SK-N-SH treated with all-trans-retinoic acid at 6 μM for 48 hours (cell line): ENCODE data around the gene UFD1.

ENCODE experiments used
- ATAC-seq: fragments of 200-7000 bp; cut with Tn5 transposase; 3 replicates; pipeline ENCODE4 v1.9.1; 2020; ENCODE audit warnings: mild to moderate bottlenecking, moderate library complexity
- ARNTL ChIP-seq: fragments of 450-650 bp; formaldehyde crosslinking; IDR thresholded peaks from 2 replicates; pipeline ENCODE4 v1.5.0; 2020; ENCODE audit warnings: low read depth, mild to moderate bottlenecking, moderate library complexity, borderline replicate concordance
- BACH2 ChIP-seq: fragments of 250-450 bp; sonication (Bioruptor Pico); IDR thresholded peaks from 2 replicates; pipeline ENCODE4 v1.9.0; 2021; ENCODE audit warnings: mild to moderate bottlenecking, borderline replicate concordance
- CREB5 ChIP-seq: fragments of 250-450 bp; sonication (Bioruptor Pico); IDR thresholded peaks from 2 replicates; pipeline ENCODE4 v1.5.1; 2020; ENCODE audit warnings: low read depth, mild to moderate bottlenecking, moderate library complexity
- ESRRG ChIP-seq: fragments of 250-450 bp; sonication (Bioruptor Pico); IDR thresholded peaks from 2 replicates; pipeline ENCODE4 v1.6.1; 2021; ENCODE audit warnings: mild to moderate bottlenecking
- GLIS3 ChIP-seq: fragments of 250-450 bp; sonication (Bioruptor Pico); IDR thresholded peaks from 2 replicates; pipeline ENCODE4 v1.5.0; 2020; ENCODE audit warnings: mild to moderate bottlenecking, moderate library complexity
- ISL1 ChIP-seq: fragments of 250-450 bp; sonication (Bioruptor Pico); IDR thresholded peaks from 2 replicates; pipeline ENCODE4 v2.1.2; 2022; ENCODE audit warnings: mild to moderate bottlenecking, moderate library complexity
- PATZ1 ChIP-seq: fragments of 250-450 bp; sonication (Bioruptor Pico); IDR thresholded peaks from 2 replicates; pipeline ENCODE4 v1.8.0; 2020; ENCODE audit warnings: mild to moderate bottlenecking, moderate library complexity, borderline replicate concordance
- PPARA ChIP-seq: fragments of 250-450 bp; sonication (Bioruptor Pico); IDR thresholded peaks from 2 replicates; pipeline ENCODE4 v1.5.0; 2020; ENCODE audit warnings: mild to moderate bottlenecking, borderline replicate concordance
- RARB ChIP-seq: fragments of 250-450 bp; sonication (Bioruptor Pico); IDR thresholded peaks from 2 replicates; pipeline ENCODE4 v1.8.0; 2021; ENCODE audit warnings: mild to moderate bottlenecking, moderate library complexity
- SNAI2 ChIP-seq: fragments of 250-450 bp; sonication (Bioruptor Pico); IDR thresholded peaks from 2 replicates; pipeline ENCODE4 v1.5.0; 2020; ENCODE audit warnings: mild to moderate bottlenecking, moderate library complexity
- TCF4 ChIP-seq: fragments of 250-450 bp; sonication (Bioruptor Pico); IDR thresholded peaks from 2 replicates; pipeline ENCODE4 v1.8.0; 2021; ENCODE audit warnings: mild to moderate bottlenecking, moderate library complexity, borderline replicate concordance
- TOX ChIP-seq: fragments of 250-450 bp; sonication (Bioruptor Pico); IDR thresholded peaks from 2 replicates; pipeline ENCODE4 v1.8.0; 2021; ENCODE audit warnings: mild to moderate bottlenecking, moderate library complexity, borderline replicate concordance
- TSHZ2 ChIP-seq: fragments of 250-450 bp; sonication (Bioruptor Pico); IDR thresholded peaks from 2 replicates; pipeline ENCODE4 v1.5.0; 2020; ENCODE audit warnings: mild to moderate bottlenecking, moderate library complexity
- ZC3H10 ChIP-seq: fragments of 250-450 bp; sonication (Bioruptor Pico); IDR thresholded peaks from 2 replicates; pipeline ENCODE4 v1.5.1; 2021; ENCODE audit warnings: mild to moderate bottlenecking, moderate library complexity
- ZFP3 ChIP-seq: fragments of 250-450 bp; sonication (Bioruptor Pico); IDR thresholded peaks from 2 replicates; pipeline ENCODE4 v1.5.0; 2020; ENCODE audit warnings: mild to moderate bottlenecking, moderate library complexity
- ZNF565 ChIP-seq: fragments of 450-650 bp; formaldehyde crosslinking; conservative IDR thresholded peaks from 2 replicates; pipeline ENCODE4 v1.5.0; 2020; ENCODE audit warnings: low read depth, mild to moderate bottlenecking, moderate library complexity
- ZNF70 ChIP-seq: fragments of 450-650 bp; formaldehyde crosslinking; IDR thresholded peaks from 2 replicates; pipeline ENCODE4 v1.5.0; 2020; ENCODE audit warnings: mild to moderate bottlenecking, moderate library complexity
- ZNF8 ChIP-seq: fragments of 450-650 bp; formaldehyde crosslinking; IDR thresholded peaks from 2 replicates; pipeline ENCODE4 v1.5.0; 2020; ENCODE audit warnings: mild to moderate bottlenecking, moderate library complexity
- TF ChIP-seq, protein P1 (sequence below): fragments of 250-450 bp; sonication (Bioruptor Pico); IDR thresholded peaks from 2 replicates; pipeline ENCODE4 v1.8.0; 2021; ENCODE audit warnings: low read depth, mild to moderate bottlenecking, moderate library complexity, borderline replicate concordance
- TF ChIP-seq, protein P2 (sequence below): fragments of 250-450 bp; sonication (Bioruptor Pico); IDR thresholded peaks from 2 replicates; pipeline ENCODE4 v1.5.1; 2021; ENCODE audit warnings: mild to moderate bottlenecking, moderate library complexity

UFD1 gene

DNA sequence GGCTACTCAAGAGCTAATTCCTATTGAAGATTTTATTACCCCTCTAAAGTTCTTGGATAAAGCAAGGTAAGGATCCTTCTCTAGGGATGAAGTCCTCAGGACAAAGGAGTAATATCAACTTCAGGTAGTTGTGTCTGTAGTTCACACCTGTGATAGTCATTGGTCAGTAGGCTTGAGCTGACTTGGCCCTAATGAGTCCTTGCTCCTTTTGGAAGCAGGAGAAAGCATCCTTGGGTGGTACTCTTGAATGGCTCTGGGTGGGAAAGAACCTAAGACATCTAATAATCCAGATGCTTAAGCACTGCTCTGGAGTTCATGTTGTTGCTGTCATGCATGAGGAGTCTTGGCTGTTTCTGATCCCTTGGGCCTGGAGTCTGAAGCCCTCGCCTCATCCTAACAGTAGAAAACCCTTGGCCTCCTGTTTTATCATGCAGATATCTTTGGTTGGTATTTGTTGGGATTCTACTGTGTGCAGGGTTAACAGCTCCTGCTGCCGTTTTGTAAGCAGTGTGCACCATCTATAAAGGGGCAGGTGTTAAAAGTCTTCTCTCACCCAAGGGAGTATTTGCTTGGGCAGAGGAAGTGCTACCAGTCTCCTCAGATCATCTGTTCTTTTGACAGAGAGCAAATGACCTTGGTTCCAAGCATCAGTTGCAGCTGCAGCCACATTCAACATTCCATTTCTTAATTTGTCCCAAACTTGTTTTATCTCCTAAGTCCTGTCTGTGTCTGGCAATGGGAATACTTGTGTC is 44.0 kb downstream of the UFD1 start:
- TF ChIP-seq GLIS3 (CRISPR knock-in tag), result no peak
- TF ChIP-seq SNAI2 (CRISPR knock-in tag), result no peak
- TF ChIP-seq BACH2 (CRISPR knock-in tag), result no peak
- no peak for TF ChIP-seq PATZ1 (CRISPR knock-in tag)
- no peak for TF ChIP-seq ZNF8
- TF ChIP-seq, protein P1, sequence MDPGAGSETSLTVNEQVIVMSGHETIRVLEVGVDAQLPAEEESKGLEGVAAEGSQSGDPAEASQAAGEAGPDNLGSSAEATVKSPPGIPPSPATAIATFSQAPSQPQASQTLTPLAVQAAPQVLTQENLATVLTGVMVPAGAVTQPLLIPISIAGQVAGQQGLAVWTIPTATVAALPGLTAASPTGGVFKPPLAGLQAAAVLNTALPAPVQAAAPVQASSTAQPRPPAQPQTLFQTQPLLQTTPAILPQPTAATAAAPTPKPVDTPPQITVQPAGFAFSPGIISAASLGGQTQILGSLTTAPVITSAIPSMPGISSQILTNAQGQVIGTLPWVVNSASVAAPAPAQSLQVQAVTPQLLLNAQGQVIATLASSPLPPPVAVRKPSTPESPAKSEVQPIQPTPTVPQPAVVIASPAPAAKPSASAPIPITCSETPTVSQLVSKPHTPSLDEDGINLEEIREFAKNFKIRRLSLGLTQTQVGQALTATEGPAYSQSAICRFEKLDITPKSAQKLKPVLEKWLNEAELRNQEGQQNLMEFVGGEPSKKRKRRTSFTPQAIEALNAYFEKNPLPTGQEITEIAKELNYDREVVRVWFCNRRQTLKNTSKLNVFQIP (CRISPR knock-in tag), result no peak
- TF ChIP-seq ISL1, result no peak
- no peak for TF ChIP-seq ARNTL (CRISPR knock-in tag)
- TF ChIP-seq PPARA, result no peak
- TF ChIP-seq, protein P2, sequence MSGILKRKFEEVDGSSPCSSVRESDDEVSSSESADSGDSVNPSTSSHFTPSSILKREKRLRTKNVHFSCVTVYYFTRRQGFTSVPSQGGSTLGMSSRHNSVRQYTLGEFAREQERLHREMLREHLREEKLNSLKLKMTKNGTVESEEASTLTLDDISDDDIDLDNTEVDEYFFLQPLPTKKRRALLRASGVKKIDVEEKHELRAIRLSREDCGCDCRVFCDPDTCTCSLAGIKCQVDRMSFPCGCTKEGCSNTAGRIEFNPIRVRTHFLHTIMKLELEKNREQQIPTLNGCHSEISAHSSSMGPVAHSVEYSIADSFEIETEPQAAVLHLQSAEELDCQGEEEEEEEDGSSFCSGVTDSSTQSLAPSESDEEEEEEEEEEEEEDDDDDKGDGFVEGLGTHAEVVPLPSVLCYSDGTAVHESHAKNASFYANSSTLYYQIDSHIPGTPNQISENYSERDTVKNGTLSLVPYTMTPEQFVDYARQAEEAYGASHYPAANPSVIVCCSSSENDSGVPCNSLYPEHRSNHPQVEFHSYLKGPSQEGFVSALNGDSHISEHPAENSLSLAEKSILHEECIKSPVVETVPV (CRISPR knock-in tag), result no peak
- no peak for TF ChIP-seq CREB5 (CRISPR knock-in tag)
- no peak for TF ChIP-seq ZFP3 (CRISPR knock-in tag)
- no peak for TF ChIP-seq TOX (CRISPR knock-in tag)
- TF ChIP-seq ZC3H10 (CRISPR knock-in tag), result no peak
- no peak for TF ChIP-seq ZNF70 (CRISPR knock-in tag)
- no peak for TF ChIP-seq TCF4 (CRISPR knock-in tag)
- no peak for TF ChIP-seq TSHZ2

GRCh38 chr22:19434401-19434800 is 44.6 kb downstream of the UFD1 start:
- ATAC-seq, result no peak
- TF ChIP-seq, protein P2 (CRISPR knock-in tag), result no peak
- no peak for TF ChIP-seq ZNF8
- TF ChIP-seq ESRRG (CRISPR knock-in tag), result no peak
- no peak for TF ChIP-seq ISL1
- no peak for TF ChIP-seq RARB (CRISPR knock-in tag)
- no peak for TF ChIP-seq TCF4 (CRISPR knock-in tag)
- no peak for TF ChIP-seq ZNF565 (CRISPR knock-in tag)
- TF ChIP-seq PPARA, result no peak

More for the DNA sequence above, 44.0 kb downstream of the UFD1 start:
- ATAC-seq, result no peak
